Common myeloid progenitor, CD34-positive (primary cell): ENCODE results near the gene SESTD1.
"Not testable (repeated sequence)": the region's sequence is repeated elsewhere in the genome, so short reads cannot be mapped to it uniquely, and the experiment has no call there.

Experiments
- CTCF ChIA-PET: fragments of 350-600 bp; sonication (Branson Sonifier 250); formaldehyde crosslinking; loops from one replicate; lab custom pipeline; 2021; ENCODE audit warnings: antibody characterized with exemption; lab: Charles Lee
- POLR2A ChIA-PET: fragments of 350-600 bp; sonication (Branson Sonifier 250); formaldehyde crosslinking; loops from one replicate; lab custom pipeline; 2021; ENCODE audit warnings: antibody characterized with exemption; lab: Charles Lee
- DNase-seq, 3 donors: peaks; one replicate each; pipeline versions ENCODE4 v3.0.0 to v3.0.0-alpha.2; 2013
- H3K27ac ChIP-seq, 2 experiments: 1 replicate in 1 of 2; 2 replicates in 1 of 2; pipeline ENCODE4 v1.7.0; 2013; ENCODE audit warnings: inconsistent platforms in 2 of 2, low read length in 2 of 2, mild to moderate bottlenecking in 2 of 2, low read depth in 1 of 2, moderate library complexity in 1 of 2; ENCODE audit not compliant: severe bottlenecking in 2 of 2, insufficient read depth in 1 of 2, poor library complexity in 1 of 2
- H3K27me3 ChIP-seq, 5 experiments: replicated peaks in 2 of 5; 1 replicate in 3 of 5; 2 replicates in 2 of 5; pipeline versions ENCODE4 v1.6.1 to v1.7.0; 2013; ENCODE audit warnings: low read length in 4 of 5, mild to moderate bottlenecking in 2 of 5, moderate library complexity in 2 of 5, inconsistent platforms in 1 of 5; ENCODE audit not compliant: insufficient read depth in 5 of 5, control insufficient read depth in 4 of 5
- H3K36me3 ChIP-seq, 4 experiments: 1 replicate in 2 of 4; 2 replicates in 2 of 4; pipeline versions ENCODE4 v1.6.1 to v1.7.0; 2013; ENCODE audit warnings: low read length in 3 of 4, control low read depth in 1 of 4, mild to moderate bottlenecking in 1 of 4; ENCODE audit not compliant: control insufficient read depth in 4 of 4, insufficient read depth in 4 of 4
- H3K4me1 ChIP-seq, 4 experiments: 1 replicate in 3 of 4; 2 replicates in 1 of 4; pipeline versions ENCODE4 v1.6.1 to v1.7.1; 2013; ENCODE audit warnings: low read length in 3 of 4, mild to moderate bottlenecking in 3 of 4, control low read depth in 1 of 4, inconsistent platforms in 1 of 4, moderate library complexity in 1 of 4; ENCODE audit not compliant: control insufficient read depth in 4 of 4, insufficient read depth in 4 of 4; ENCODE audit errors: control extremely low read depth in 1 of 4
- H3K4me3 ChIP-seq, 7 experiments: 1 replicate in 4 of 7; 2 replicates in 3 of 7; pipeline versions ENCODE4 v1.5.1 to v1.7.0; 2013; ENCODE audit warnings: mild to moderate bottlenecking in 7 of 7, low read length in 6 of 7, moderate library complexity in 6 of 7, inconsistent platforms in 2 of 7, low read depth in 2 of 7, control low read depth in 1 of 7; ENCODE audit not compliant: insufficient read depth in 4 of 7, control insufficient read depth in 1 of 7; ENCODE audit errors: extremely low read depth in 1 of 7
- H3K9me3 ChIP-seq, 5 experiments: 1 replicate in 4 of 5; 2 replicates in 1 of 5; pipeline versions ENCODE4 v1.6.1 to v1.7.1; 2013; ENCODE audit warnings: low read length in 4 of 5, mild to moderate bottlenecking in 2 of 5, inconsistent platforms in 1 of 5, low read depth in 1 of 5, moderate library complexity in 1 of 5; ENCODE audit not compliant: control insufficient read depth in 4 of 5, insufficient read depth in 2 of 5; ENCODE audit errors: control extremely low read depth in 1 of 5
- WGBS: methylation state at CpG from one replicate; pipeline ENCODE4 v1.1.5; 2013; ENCODE audit not compliant: insufficient coverage; 5-methylcytosine and 5-hydroxymethylcytosine counted together

SESTD1 gene

GRCh38 chr2:179248024-179248348 is 16.6 kb downstream of the SESTD1 start:
- WGBS: no CpG with 5 or more reads among the region's 1 CpG
- Histone ChIP-seq H3K27me3 (no peaks in the 10 kb centered on the region), H3K36me3 (no peaks in the 10 kb centered on the region), H3K9me3 (peaks cover 0 to 11% (median 0%) of the 10 kb centered on the region in 5 experiments), H3K4me1 (peaks cover 0 to 9% (median 7%) of the 10 kb centered on the region in 4 experiments), H3K4me3 (no peak overlapping the region), H3K27ac (no peak overlapping the region)
- CTCF ChIA-PET: no interaction called here
- no peak for DNase-seq
- POLR2A ChIA-PET: no interaction called here

GRCh38 chr2:179247318-179248023 is 17.2 kb downstream of the SESTD1 start:
- no peak for DNase-seq
- ChIA-PET POLR2A (no interaction called here), CTCF (interaction anchor here (0.6 kb wide), 1 partner anchor 14 kb away, joined by 5 read pairs; no protein-coding TSS in a partner anchor)
- Histone ChIP-seq H3K27ac (no peak overlapping the region), H3K4me1 (peaks cover 0 to 4% (median 3%) of the 10 kb centered on the region in 4 experiments), H3K4me3 (no peak overlapping the region), H3K36me3 (no peaks in the 10 kb centered on the region), H3K27me3 (no peaks in the 10 kb centered on the region), H3K9me3 (peaks cover 0 to 12% (median 0%) of the 10 kb centered on the region in 5 experiments)
- no CpG with 5 or more reads among the region's 2 CpGs for WGBS

- POLR2A ChIA-PET, H3K36me3 ChIP-seq, H3K4me1 ChIP-seq, DNase-seq, H3K27me3 ChIP-seq, CTCF ChIA-PET, H3K27ac ChIP-seq, H3K4me3 ChIP-seq: not testable (repeated sequence)
- peaks cover 0 to 12% (median 0%) of the 10 kb centered on the region in 5 experiments for H3K9me3 ChIP-seq
- 99% methylated on average over 9 of the region's 10 CpGs for WGBS
These were observed 18.8 kb downstream of the SESTD1 start for GRCh38 chr2:179245843-179246242.

GRCh38 chr2:179243046-179243445 is 21.6 kb downstream of the SESTD1 start:
- no peak for DNase-seq
- Histone ChIP-seq H3K36me3 (no peaks in the 10 kb centered on the region), H3K9me3 (peaks cover 0 to 10% (median 0%) of the 10 kb centered on the region in 5 experiments), H3K27me3 (no peaks in the 10 kb centered on the region), H3K27ac (no peak overlapping the region), H3K4me1 (peaks cover 0 to 12% (median 2%) of the 10 kb centered on the region in 4 experiments), H3K4me3 (no peak overlapping the region)
- ChIA-PET CTCF (interaction anchor here (1.3 kb wide), 1 partner anchor 11 kb away, joined by 4 read pairs; no protein-coding TSS in a partner anchor), POLR2A (no interaction called here)
- WGBS: no CpG with 5 or more reads among the region's 1 CpG

- DNase-seq: no peak
- Histone ChIP-seq H3K4me1 (peaks cover 0 to 12% (median 2%) of the 10 kb centered on the region in 4 experiments), H3K9me3 (peaks cover 0 to 4% (median 0%) of the 10 kb centered on the region in 5 experiments), H3K36me3 (no peaks in the 10 kb centered on the region), H3K27ac (no peak overlapping the region), H3K4me3 (no peak overlapping the region), H3K27me3 (no peaks in the 10 kb centered on the region)
- POLR2A ChIA-PET: no interaction called here
- 89% methylated on average over 3 of the region's 4 CpGs for WGBS
- CTCF ChIA-PET: interaction anchor here (0.7 kb wide), 1 partner anchor 13 kb away, joined by 3 read pairs; no protein-coding TSS in a partner anchor
These were observed 23.9 kb downstream of the SESTD1 start for GRCh38 chr2:179240481-179241451.

GRCh38 chr2:179239838-179240237 is 24.8 kb downstream of the SESTD1 start:
- ChIA-PET POLR2A (no interaction called here), CTCF (interaction anchor here (0.7 to 1.1 kb wide), 2 partner anchors 12 to 14 kb away, joined by 3 read pairs; no protein-coding TSS in a partner anchor)
- H3K27me3 ChIP-seq: no peaks in the 10 kb centered on the region
- DNase-seq: no peak
- WGBS: 100% methylated on average over 1 of the region's 2 CpGs
- no peak overlapping the region for H3K27ac ChIP-seq
- H3K4me3 ChIP-seq: no peak overlapping the region
- peaks cover 0 to 4% (median 0%) of the 10 kb centered on the region in 5 experiments for H3K9me3 ChIP-seq
- no peaks in the 10 kb centered on the region for H3K36me3 ChIP-seq
- peaks cover 0 to 17% (median 2%) of the 10 kb centered on the region in 4 experiments for H3K4me1 ChIP-seq
